OCI-LY1 (cell line): ENCODE measurements around the gene SDC4.

Source experiments
- H2AFZ ChIP-seq: fragments of 200-600 bp; sonication (generic), shearing (Covaris generic); 2 replicates; pipeline ENCODE4 v1.6.0; 2014; ENCODE audit warnings: antibody characterized with exemption, mild to moderate bottlenecking, low read length
- H3F3A ChIP-seq: fragments of 200-600 bp; sonication (generic), shearing (Covaris generic); 2 replicates; pipeline ENCODE4 v1.6.0; 2014; ENCODE audit warnings: mild to moderate bottlenecking, antibody characterized with exemption, low read length, moderate library complexity; ENCODE audit not compliant: insufficient read depth
- H3K27ac ChIP-seq: fragments of 200-600 bp; sonication (generic); 2 replicates; pipeline ENCODE4 v1.5.1; 2014; ENCODE audit warnings: low read length, mixed run types, mild to moderate bottlenecking, low read depth; ENCODE audit not compliant: poor library complexity, severe bottlenecking
- H3K27me3 ChIP-seq: fragments of 200-600 bp; sonication (generic); 2 replicates; pipeline ENCODE4 v1.6.0; 2014; ENCODE audit warnings: antibody characterized with exemption, mild to moderate bottlenecking, low read length, moderate library complexity; ENCODE audit not compliant: insufficient read depth
- H3K36me3 ChIP-seq: fragments of 200-600 bp; sonication (generic); 2 replicates; pipeline ENCODE4 v1.6.1; 2014; ENCODE audit warnings: mild to moderate bottlenecking, antibody characterized with exemption, low read length, moderate library complexity, mixed read lengths; ENCODE audit not compliant: insufficient read depth
- H3K4me1 ChIP-seq: fragments of 200-600 bp; sonication (generic); 2 replicates; pipeline ENCODE4 v1.5.1; 2014; ENCODE audit warnings: mild to moderate bottlenecking, low read length, moderate library complexity; ENCODE audit not compliant: insufficient read depth, severe bottlenecking
- H3K4me2 ChIP-seq: fragments of 200-600 bp; sonication (generic), shearing (Covaris generic); 2 replicates; pipeline ENCODE4 v1.6.1; 2014; ENCODE audit warnings: low read length
- H3K4me3 ChIP-seq: fragments of 200-600 bp; sonication (generic); 2 replicates; pipeline ENCODE4 v1.5.1; 2014; ENCODE audit warnings: low read length, low read depth, mild to moderate bottlenecking, mixed read lengths; ENCODE audit not compliant: poor library complexity, severe bottlenecking
- H3K79me2 ChIP-seq: fragments of 200-600 bp; shearing (Covaris generic); 2 replicates; pipeline ENCODE4 v1.6.1; 2016; ENCODE audit warnings: mixed run types, low read length, mixed read lengths; ENCODE audit not compliant: insufficient read depth
- H3K9ac ChIP-seq: fragments of 200-600 bp; sonication (generic), shearing (Covaris generic); 2 replicates; pipeline ENCODE4 v1.6.1; 2014; ENCODE audit warnings: mild to moderate bottlenecking, low read length, mixed read lengths
- H3K9me2 ChIP-seq: fragments of 200-600 bp; sonication (generic), shearing (Covaris generic); 2 replicates; pipeline ENCODE4 v1.6.1; 2014; ENCODE audit warnings: low read depth, mild to moderate bottlenecking, low read length, mixed read lengths
- H3K9me3 ChIP-seq: fragments of 200-600 bp; shearing (Covaris generic); 2 replicates; pipeline ENCODE4 v1.6.1; 2014; ENCODE audit warnings: low read length, mixed read lengths
- H4K20me1 ChIP-seq: fragments of 200-600 bp; sonication (generic), shearing (Covaris generic); 2 replicates; pipeline ENCODE4 v1.6.0; 2016; ENCODE audit warnings: mild to moderate bottlenecking, low read length; ENCODE audit not compliant: insufficient read depth
- EZH2 ChIP-seq: fragments of 200-600 bp; sonication (generic), shearing (Covaris generic); IDR thresholded peaks from 2 replicates; pipeline ENCODE4 v1.8.0; 2017; ENCODE audit warnings: borderline replicate concordance, mixed run types, mild to moderate bottlenecking, antibody characterized with exemption, low read length, moderate library complexity, mixed read lengths
- TF ChIP-seq, protein P1 (sequence below): fragments of 200-600 bp; sonication (generic), shearing (Covaris generic); IDR thresholded peaks from 2 replicates; pipeline ENCODE4 v1.5.1; 2017; ENCODE audit warnings: mild to moderate bottlenecking, antibody characterized with exemption, low read length, moderate library complexity, mixed read lengths

SDC4 gene

DNA sequence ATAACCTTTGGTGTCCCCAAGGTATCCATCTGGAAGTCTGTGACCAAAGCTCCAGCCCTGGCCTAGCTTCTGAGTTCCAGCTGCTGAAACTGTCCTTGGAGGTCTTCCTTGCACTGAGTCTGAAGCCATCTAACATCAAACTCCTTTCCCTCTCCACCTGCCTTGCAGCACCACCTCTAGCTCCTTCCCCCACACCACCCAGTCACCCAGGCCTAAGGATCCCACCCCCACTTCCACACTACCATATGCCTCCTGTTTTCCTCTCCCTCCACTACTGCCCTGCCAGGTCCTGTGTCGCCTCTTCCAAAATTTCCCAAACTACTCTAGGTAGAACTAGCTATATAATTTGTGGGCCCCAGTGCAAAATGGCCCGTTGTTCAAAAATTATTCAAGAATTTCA lies 29.3 kb downstream of the SDC4 start:
- H3F3A ChIP-seq, result no peaks in the 10 kb centered on the region
- H3K9me2 ChIP-seq, result no peaks in the 10 kb centered on the region
- no peaks in the 10 kb centered on the region for H3K79me2 ChIP-seq
- H3K4me2 ChIP-seq, result no peak overlapping the region
- H2AFZ ChIP-seq, result no peak overlapping the region
- no peaks in the 10 kb centered on the region for H3K36me3 ChIP-seq
- no peaks in the 10 kb centered on the region for H3K27me3 ChIP-seq
- H3K4me3 ChIP-seq, result no peak overlapping the region
- H3K9ac ChIP-seq, result no peak overlapping the region
- H3K9me3 ChIP-seq, result no peaks in the 10 kb centered on the region
- no peaks in the 10 kb centered on the region for H4K20me1 ChIP-seq
- TF ChIP-seq, protein P1, sequence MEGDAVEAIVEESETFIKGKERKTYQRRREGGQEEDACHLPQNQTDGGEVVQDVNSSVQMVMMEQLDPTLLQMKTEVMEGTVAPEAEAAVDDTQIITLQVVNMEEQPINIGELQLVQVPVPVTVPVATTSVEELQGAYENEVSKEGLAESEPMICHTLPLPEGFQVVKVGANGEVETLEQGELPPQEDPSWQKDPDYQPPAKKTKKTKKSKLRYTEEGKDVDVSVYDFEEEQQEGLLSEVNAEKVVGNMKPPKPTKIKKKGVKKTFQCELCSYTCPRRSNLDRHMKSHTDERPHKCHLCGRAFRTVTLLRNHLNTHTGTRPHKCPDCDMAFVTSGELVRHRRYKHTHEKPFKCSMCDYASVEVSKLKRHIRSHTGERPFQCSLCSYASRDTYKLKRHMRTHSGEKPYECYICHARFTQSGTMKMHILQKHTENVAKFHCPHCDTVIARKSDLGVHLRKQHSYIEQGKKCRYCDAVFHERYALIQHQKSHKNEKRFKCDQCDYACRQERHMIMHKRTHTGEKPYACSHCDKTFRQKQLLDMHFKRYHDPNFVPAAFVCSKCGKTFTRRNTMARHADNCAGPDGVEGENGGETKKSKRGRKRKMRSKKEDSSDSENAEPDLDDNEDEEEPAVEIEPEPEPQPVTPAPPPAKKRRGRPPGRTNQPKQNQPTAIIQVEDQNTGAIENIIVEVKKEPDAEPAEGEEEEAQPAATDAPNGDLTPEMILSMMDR, result no peak
- TF ChIP-seq EZH2, result no peak
- peaks cover 5% of the 10 kb centered on the region for H3K4me1 ChIP-seq
- H3K27ac ChIP-seq, result no peak overlapping the region

DNA sequence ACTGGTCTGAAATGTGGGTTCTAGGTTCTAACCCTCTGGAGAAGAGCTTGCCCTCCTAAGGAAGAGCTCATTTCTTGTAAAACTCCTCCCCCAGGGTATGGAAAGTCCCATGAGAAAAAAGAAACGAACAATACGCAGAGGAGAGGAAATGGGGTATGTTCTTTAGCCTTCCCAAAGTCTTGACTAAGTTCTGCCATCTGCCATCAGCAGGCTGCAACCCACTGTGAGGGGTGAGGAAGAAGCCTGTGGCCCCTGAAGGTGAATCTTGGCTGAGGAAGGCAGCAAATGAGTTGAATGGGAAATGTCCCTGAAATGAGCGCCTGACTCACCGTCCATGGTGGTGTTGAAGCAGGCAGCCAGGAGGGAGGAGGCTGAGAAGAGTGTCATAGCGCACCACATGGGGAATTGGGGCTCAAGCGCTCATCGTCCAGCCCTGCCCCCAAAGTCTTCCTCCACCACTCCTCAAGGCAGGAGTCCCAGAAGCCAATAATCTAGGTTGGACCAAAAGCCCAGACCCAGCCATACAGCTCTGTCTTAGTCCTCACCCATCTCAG lies 29.8 kb downstream of the SDC4 start:
- no peaks in the 10 kb centered on the region for H4K20me1 ChIP-seq

DNA sequence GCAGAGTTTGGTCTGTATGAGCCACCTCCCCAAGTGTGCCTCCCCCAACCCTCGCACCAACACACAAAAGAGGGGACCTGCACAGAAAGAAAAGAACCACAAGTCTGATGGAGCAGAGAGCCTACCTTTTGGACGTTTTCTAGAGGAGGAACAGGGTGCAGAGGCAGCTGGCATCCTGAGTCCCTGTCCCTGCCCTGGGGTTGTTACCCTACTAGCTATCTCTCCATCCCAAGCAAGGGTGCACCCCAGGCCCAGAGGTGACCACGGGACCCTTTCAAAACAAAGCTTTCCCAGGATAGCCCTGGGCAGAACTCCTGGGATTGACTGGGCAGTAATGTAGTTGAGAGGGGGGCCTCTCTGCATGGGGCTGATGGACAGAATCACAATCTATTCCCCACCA lies 30.4 kb downstream of the SDC4 start:
- H3K27me3 ChIP-seq, result no peaks in the 10 kb centered on the region
- no peak overlapping the region for H3K4me2 ChIP-seq
- H3K9me2 ChIP-seq, result no peaks in the 10 kb centered on the region

More for the DNA sequence above, 29.8 kb downstream of the SDC4 start:
- H3K9me3 ChIP-seq, result no peaks in the 10 kb centered on the region
- no peaks in the 10 kb centered on the region for H3K9me2 ChIP-seq
- H3K9ac ChIP-seq, result no peak overlapping the region
- no peaks in the 10 kb centered on the region for H3K79me2 ChIP-seq
- H3K36me3 ChIP-seq, result no peaks in the 10 kb centered on the region
- H3K4me1 ChIP-seq, result peaks cover 5% of the 10 kb centered on the region
- H3K27me3 ChIP-seq, result no peaks in the 10 kb centered on the region
- no peak for TF ChIP-seq EZH2
- TF ChIP-seq, protein P1, result no peak
- no peaks in the 10 kb centered on the region for H3F3A ChIP-seq
- H3K4me3 ChIP-seq, result no peak overlapping the region
- H2AFZ ChIP-seq, result no peak overlapping the region
- no peak overlapping the region for H3K4me2 ChIP-seq
- H3K27ac ChIP-seq, result no peak overlapping the region

More for the DNA sequence above, 30.4 kb downstream of the SDC4 start:
- Histone ChIP-seq H3K4me1 (peaks cover 5% of the 10 kb centered on the region), H3F3A (no peaks in the 10 kb centered on the region), H3K4me3 (no peak overlapping the region), H3K9ac (no peak overlapping the region), H3K27ac (no peak overlapping the region), H4K20me1 (no peaks in the 10 kb centered on the region), H3K36me3 (no peaks in the 10 kb centered on the region), H3K79me2 (no peaks in the 10 kb centered on the region), H3K9me3 (no peaks in the 10 kb centered on the region), H2AFZ (no peak overlapping the region)
- TF ChIP-seq EZH2, result no peak
- TF ChIP-seq, protein P1, result no peak
